Medulla oblongata (tissue), 1 donor: ENCODE results near the gene MYO3B.

Experiments
- DNase-seq: peaks from one replicate; pipeline ENCODE4 v3.0.0-alpha.2; 2015; ENCODE audit errors: extremely low spot score

MYO3B gene

GRCh38 chr2:170177950-170178781, at the start of gene MYO3B:
Gene MYO3B, plus strand, starts transcription at chr2:170178147. Its CDS starts 141 bp downstream, at chr2:170178288.
- DNase-seq, result no peak

DNA sequence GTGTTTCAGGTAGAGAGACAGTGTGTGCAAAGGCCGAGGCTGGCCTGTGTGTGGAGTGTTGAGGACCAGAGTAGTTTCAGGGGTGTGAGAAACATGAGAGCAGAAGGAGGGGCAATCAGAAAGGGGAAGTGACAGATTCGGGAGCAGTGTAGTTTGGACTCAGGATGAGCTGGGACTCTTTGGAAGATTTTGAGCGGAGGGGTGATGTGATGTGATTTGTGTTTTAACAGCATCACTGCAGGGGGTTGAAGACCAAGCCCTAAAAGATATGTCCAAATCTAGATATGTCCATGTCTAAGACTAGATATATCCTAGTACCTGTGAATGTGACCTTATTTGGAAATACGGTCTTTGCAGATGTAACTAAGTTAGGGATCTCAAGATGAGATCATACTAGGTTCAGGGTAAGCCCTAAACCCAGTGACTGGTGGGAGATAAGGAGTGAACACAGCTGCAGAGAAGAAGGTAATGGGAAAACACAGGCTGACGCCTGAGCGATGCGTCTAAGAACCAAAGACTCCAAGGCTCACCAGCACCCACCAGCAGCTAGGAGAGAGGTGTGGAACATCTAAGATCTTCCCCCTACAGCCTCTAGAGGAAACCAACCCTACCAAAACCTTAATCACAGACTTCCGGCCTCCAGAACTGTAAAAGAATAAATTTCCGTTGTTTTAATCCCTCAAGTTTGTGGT, 38.5 kb upstream of the MYO3B start:
- no peak for DNase-seq

- no peak for DNase-seq
Measured at GRCh38 chr2:170140561-170140960, 37.4 kb upstream of the MYO3B start.

- no peak for DNase-seq
Measured at GRCh38 chr2:170141865-170142264, 36.1 kb upstream of the MYO3B start.

- DNase-seq, result no peak
Measured at GRCh38 chr2:170142502-170142901, 35.4 kb upstream of the MYO3B start.

- no peak for DNase-seq
Measured at GRCh38 chr2:170143045-170143717, 34.8 kb upstream of the MYO3B start.

DNA sequence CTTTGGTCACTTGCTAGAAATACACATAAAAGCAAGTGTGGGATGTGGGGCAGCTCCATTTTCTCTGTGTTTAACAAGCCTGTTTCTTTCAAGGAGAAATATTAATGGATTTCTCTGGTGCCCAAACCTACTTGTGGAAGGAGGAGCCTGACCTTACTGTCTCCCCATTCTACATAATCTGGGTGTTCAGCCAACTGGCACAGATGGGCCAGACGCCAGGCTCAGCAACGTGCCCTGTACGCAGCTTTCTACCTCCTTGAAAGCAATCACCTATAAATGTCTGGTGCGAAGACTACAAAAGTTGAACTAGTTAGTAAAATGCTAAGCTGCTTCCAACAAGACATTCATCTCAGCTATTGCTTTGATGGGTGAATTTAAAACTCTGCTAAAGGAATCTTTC, 33.2 kb upstream of the MYO3B start:
- no peak for DNase-seq

DNA sequence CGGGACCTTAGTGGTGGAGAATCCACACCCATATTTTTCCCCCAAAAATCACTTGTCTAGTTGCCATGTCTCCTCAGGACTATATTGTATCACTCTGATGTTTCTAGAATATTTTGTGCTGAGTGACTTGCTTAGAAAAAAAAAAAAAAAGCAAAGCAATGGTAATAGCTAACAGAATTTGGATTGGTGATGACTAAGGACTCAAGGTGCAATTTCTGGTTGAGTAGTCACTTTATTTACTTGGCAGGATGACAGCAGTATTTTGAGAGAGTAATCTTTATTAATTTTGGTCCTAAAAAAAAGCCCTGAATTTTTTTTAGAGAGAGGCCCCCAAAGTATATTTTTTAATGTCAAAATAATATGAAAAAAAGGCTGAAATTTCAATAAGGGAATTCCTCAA, 32.8 kb upstream of the MYO3B start:
- DNase-seq, result no peak

- DNase-seq, result no peak
Measured at GRCh38 chr2:170145675-170146432, 32.1 kb upstream of the MYO3B start.

DNA sequence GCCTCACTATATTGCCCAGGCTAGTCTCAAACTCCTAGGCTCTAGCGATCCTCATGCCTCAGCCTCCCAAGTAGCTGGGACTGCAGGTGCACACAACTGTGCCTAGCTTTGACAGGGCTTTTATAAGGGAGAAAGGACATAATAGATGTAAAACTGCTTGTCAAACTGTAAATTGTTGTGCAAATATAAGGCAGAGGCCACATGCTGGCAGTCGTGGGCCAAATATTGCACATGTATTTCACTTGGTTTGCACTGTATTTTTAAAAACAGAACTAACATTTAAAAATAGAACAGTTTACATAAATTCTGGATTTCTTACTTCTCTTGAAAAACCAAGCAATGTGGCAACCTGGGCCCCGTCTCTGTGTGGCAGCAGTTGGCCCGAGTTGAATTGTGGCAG, 31.2 kb upstream of the MYO3B start:
- no peak for DNase-seq

- no peak for DNase-seq
Measured at GRCh38 chr2:170147576-170147975, 30.4 kb upstream of the MYO3B start.

DNA sequence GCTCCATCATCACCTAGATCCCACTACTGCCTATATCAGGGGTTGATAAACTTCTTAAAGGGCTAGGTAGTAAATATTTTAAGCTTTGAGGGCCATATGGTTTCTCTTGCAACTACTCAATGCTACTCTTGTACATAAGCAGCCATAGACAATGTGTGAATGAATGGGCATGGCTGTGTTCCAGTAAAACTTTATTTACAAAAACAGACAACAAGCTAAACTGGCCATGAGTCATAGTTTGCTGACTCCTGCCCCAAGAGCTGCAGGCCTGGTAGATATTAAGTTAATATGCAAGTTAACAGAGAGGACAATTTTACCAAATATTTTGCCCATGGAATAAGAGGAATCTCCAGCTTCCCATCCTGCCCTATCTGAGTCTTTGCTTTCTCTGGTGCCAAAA, 29.8 kb upstream of the MYO3B start:
- DNase-seq, result no peak

GRCh38 chr2:170152421-170152820, 25.5 kb upstream of the MYO3B start:
- no peak for DNase-seq

GRCh38 chr2:170155022-170155722, 22.8 kb upstream of the MYO3B start:
- no peak for DNase-seq

DNA sequence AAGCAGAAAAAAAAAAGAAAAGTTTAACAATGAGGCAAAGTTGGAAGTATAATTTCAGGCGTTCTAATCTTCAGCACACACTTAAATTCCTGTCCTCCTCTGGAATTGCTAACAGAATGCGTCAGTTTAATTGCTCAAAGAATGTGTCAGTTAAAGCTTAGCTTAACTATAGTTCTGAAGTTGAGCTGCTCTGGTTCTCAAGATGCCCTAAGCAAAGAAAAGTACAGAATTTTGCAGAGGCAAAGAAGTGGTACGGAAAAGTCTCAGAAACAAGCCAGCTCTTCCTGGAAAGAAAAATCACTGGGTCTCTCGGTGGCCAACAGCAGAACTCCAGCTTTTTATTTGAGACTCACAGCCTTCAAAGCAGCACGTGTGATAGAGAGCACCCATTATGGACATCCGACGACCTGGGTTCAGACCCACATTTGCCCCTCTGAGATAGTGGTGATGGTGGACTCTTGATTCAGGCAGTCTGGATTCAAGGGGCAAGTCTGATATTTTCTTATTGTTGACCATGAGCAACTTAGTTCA, 22.2 kb upstream of the MYO3B start:
- no peak for DNase-seq

DNA sequence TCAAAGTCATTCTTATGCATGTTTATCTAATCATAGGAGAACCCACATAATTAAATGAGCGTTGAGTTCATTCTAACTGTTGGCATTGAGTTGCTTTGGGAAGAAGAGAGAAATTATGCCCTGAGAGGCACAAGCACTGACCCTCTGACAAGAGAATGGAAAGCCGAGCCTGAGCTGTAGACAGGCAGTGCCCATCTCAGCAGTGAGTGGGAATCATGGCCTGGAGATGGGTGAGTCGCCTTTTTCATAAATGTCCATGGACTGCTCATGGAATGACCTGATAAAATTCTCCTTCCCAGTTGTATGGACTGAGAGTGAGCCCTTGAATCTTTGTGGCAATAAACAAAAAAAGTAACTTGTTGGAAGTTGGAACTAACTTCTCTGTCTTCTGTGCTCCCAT, 21.4 kb upstream of the MYO3B start:
- no peak for DNase-seq

- DNase-seq, result no peak
Measured at GRCh38 chr2:170157025-170157684, 20.8 kb upstream of the MYO3B start.

GRCh38 chr2:170159060-170159459, 18.9 kb upstream of the MYO3B start:
- no peak for DNase-seq

- DNase-seq, result no peak
Measured at GRCh38 chr2:170161516-170162270, 16.3 kb upstream of the MYO3B start.

GRCh38 chr2:170162271-170162632, 15.7 kb upstream of the MYO3B start:
- DNase-seq, result no peak
